ENCODE results near the gene DLST. TPM values are rescaled to one million over a fixed set of nuclear protein-coding genes. Genes with fewer than 3 reads are reported as not detected.
A peak's percentile ranks its signal among the peaks of the same experiment; 100 is the strongest.

Gene DLST
- total and polyA plus RNA-seq, 2 experiments from 2014 or later, result 10.8 to 68.7 TPM

- Histone ChIP-seq H3K36me3 (replicated peaks; ENCODE audit: insufficient read depth, low read depth) (no peaks in the 10 kb centered on the region), H3K4me3 (no peak overlapping the region), H3K27ac (no peak overlapping the region), H3K79me2 (peaks cover 15% of the 10 kb centered on the region), H3K9me3 (ENCODE audit: low read depth) (no peaks in the 10 kb centered on the region), H3K4me1 (ENCODE audit: insufficient read depth) (peaks cover 52% of the 10 kb centered on the region), H3K9me2 (replicated peaks; ENCODE audit: insufficient read depth) (no peaks in the 10 kb centered on the region), H3K4me2 (no peak overlapping the region), H2AFZ (no peak overlapping the region), H3K27me3 (no peaks in the 10 kb centered on the region), H4K20me1 (ENCODE audit: insufficient read depth, poor library complexity, severe bottlenecking) (no peaks in the 10 kb centered on the region)
- TF ChIP-seq CTCF (IDR thresholded peaks at IDR 0.05; ENCODE audit: poor library complexity) (no peak), EZH2phosphoT487 (IDR thresholded peaks at IDR 0.05; ENCODE audit: low read depth, severe bottlenecking, unreplicated experiment) (no peak), EZH2 (IDR thresholded peaks at IDR 0.05; ENCODE audit: borderline replicate concordance) (no peak)
- no peak for DNase-seq (ENCODE audit: low spot score)
- WGBS (ENCODE audit: low lambda C conversion rate, missing lambda C conversion rate), result 88% methylated on average over 23 of the region's 23 CpGs
These were observed 66.8 kb downstream of the DLST start for GRCh38 chr14:74948228-74949175.

DNA sequence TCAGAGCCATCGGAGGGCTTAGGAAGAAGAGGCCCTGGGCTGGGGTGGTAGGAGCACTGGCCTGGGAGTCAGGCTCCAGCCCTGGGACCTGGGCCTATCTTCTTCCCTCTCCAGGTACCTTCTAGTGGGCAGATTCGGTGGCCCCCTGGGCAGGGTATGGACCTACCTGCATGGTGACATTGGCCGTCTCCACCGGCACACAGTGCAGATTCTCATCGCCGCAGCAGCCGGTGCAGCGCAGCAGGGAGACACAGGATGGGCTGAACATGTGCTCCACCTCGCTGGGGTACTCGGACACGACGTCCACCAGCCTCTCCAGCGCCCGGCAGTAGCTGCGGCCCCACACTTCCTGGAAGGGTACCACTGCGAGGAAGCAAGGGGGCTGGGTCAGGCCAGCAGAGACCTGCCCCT lies 67.5 kb downstream of the DLST start:
- TF ChIP-seq EZH2 (IDR thresholded peaks at IDR 0.05; ENCODE audit: borderline replicate concordance) (no peak), EZH2phosphoT487 (IDR thresholded peaks at IDR 0.05; ENCODE audit: low read depth, severe bottlenecking, unreplicated experiment) (no peak), CTCF (IDR thresholded peaks at IDR 0.05; ENCODE audit: poor library complexity) (no peak)

DNA sequence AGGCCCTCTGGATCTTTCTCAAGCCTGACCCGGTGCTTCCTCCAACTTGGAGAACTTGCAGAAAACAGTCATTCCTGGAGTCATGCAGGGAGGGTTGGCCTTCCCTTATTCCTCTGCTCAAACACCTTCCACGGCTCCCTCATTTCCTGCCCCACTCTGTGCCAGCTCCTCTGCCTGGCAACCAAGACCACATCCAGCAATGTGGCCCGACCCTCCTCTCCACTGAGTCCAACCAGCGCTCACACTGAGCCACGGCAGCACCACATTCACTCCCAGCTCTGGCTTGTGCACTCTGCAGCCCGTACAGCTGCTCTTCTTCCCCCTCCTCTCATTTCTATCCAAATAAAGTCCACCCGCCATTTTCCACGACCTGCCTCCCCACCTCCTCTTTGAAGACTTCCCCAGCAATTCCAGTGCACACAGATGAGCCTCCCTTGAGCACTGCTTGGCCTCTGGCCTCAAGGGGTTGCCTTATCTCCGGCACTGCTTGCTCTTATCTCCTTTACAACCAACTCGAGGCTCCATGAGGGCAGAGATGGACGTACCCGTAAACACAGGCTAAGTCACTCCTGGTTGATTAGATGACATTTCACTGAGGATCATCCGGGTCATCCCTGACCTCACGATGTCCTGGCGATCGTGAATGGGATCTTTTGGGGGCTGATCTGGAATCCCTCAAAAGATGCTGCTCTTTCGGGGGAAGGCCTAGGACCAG lies 68.3 kb downstream of the DLST start:
- DNase-seq (ENCODE audit: low spot score), result peak; percentile 21
- Histone ChIP-seq H2AFZ (no peak overlapping the region), H3K27ac (peak overlapping the region; percentile 99), H3K4me1 (ENCODE audit: insufficient read depth) (peaks cover 67% of the 10 kb centered on the region), H4K20me1 (ENCODE audit: insufficient read depth, poor library complexity, severe bottlenecking) (no peaks in the 10 kb centered on the region), H3K27me3 (no peaks in the 10 kb centered on the region), H3K4me3 (no peak overlapping the region), H3K36me3 (replicated peaks; ENCODE audit: insufficient read depth, low read depth) (no peaks in the 10 kb centered on the region), H3K9me3 (ENCODE audit: low read depth) (no peaks in the 10 kb centered on the region), H3K79me2 (peaks cover 30% of the 10 kb centered on the region), H3K4me2 (peak overlapping the region; percentile 39), H3K9me2 (replicated peaks; ENCODE audit: insufficient read depth) (no peaks in the 10 kb centered on the region)
- TF ChIP-seq CTCF (IDR thresholded peaks at IDR 0.05; ENCODE audit: poor library complexity), result no peak
- no peak for TF ChIP-seq EZH2 (IDR thresholded peaks at IDR 0.05; ENCODE audit: borderline replicate concordance)
- TF ChIP-seq EZH2phosphoT487 (IDR thresholded peaks at IDR 0.05; ENCODE audit: low read depth, severe bottlenecking, unreplicated experiment), result no peak
- WGBS (ENCODE audit: low lambda C conversion rate, missing lambda C conversion rate), result 49% methylated on average over 17 of the region's 17 CpGs

More for the DNA sequence above, 67.5 kb downstream of the DLST start:
- H3K36me3 ChIP-seq (replicated peaks; ENCODE audit: insufficient read depth, low read depth), result no peaks in the 10 kb centered on the region
- H2AFZ ChIP-seq, result no peak overlapping the region
- H3K4me1 ChIP-seq (ENCODE audit: insufficient read depth), result peaks cover 59% of the 10 kb centered on the region
- no peak overlapping the region for H3K27ac ChIP-seq
- no peaks in the 10 kb centered on the region for H3K9me2 ChIP-seq (replicated peaks; ENCODE audit: insufficient read depth)
- peaks cover 22% of the 10 kb centered on the region for H3K79me2 ChIP-seq
- 95% methylated on average over 16 of the region's 16 CpGs for WGBS (ENCODE audit: low lambda C conversion rate, missing lambda C conversion rate)
- DNase-seq (ENCODE audit: low spot score), result no peak
- H3K4me3 ChIP-seq, result no peak overlapping the region
- H4K20me1 ChIP-seq (ENCODE audit: insufficient read depth, poor library complexity, severe bottlenecking), result no peaks in the 10 kb centered on the region
- H3K9me3 ChIP-seq (ENCODE audit: low read depth), result no peaks in the 10 kb centered on the region
- peak overlapping the region; percentile 39 for H3K4me2 ChIP-seq
- no peaks in the 10 kb centered on the region for H3K27me3 ChIP-seq

All from hepatocyte (in vitro differentiated cells).